K562 (cell line): ENCODE measurements around the gene SPRED2. TPM values are rescaled to one million over a fixed set of nuclear protein-coding genes. Genes with fewer than 3 reads are reported as not detected.

Source experiments
- CC2D1A ChIP-seq: fragments of 450-650 bp; IDR thresholded peaks from 2 replicates; pipeline ENCODE4 v1.6.1; 2017; ENCODE audit warnings: mild to moderate bottlenecking
- DACH1 ChIP-seq: fragments of 450-650 bp; IDR thresholded peaks from 2 replicates; pipeline ENCODE4 v1.6.1; 2018; ENCODE audit not compliant: partially characterized antibody
- HMG20A ChIP-seq: fragments of 450-650 bp; formaldehyde crosslinking; conservative IDR thresholded peaks from 2 replicates; pipeline ENCODE4 v1.4.0; 2020; ENCODE audit warnings: mild to moderate bottlenecking, mixed read lengths
- JUND ChIP-seq, 2 experiments: IDR thresholded peaks; 2 replicates in 1 of 2; 3 replicates in 1 of 2; pipeline ENCODE4 v1.6.1; 2011; ENCODE audit warnings: borderline replicate concordance in 2 of 2, low read depth in 2 of 2, low read length in 2 of 2, improper control_type of control experiment in 1 of 2, missing biosample characterization in 1 of 2, missing genetic modification characterization in 1 of 2, missing genetic modification reagents in 1 of 2
- LARP7 ChIP-seq: fragments of 450-650 bp; IDR thresholded peaks from 2 replicates; pipeline ENCODE4 v1.6.1; 2016
- MED1 ChIP-seq: sonication (generic); formaldehyde crosslinking; IDR thresholded peaks from 2 replicates; pipeline ENCODE4 v1.8.1; 2023; ENCODE audit warnings: missing genetic modification reagents, borderline replicate concordance
- MYNN ChIP-seq, 2 experiments: sonication (generic); formaldehyde crosslinking in 1 of 2; IDR thresholded peaks; 2 replicates each; pipeline versions ENCODE4 v1.5.0 to v1.6.1; 2016 to 2020; ENCODE audit warnings: antibody characterized with exemption in 1 of 2, missing genetic modification reagents in 1 of 2
- NFE2 ChIP-seq: IDR thresholded peaks from 2 replicates; pipeline ENCODE4 v1.6.1; 2014; ENCODE audit warnings: antibody characterized with exemption, low read depth
- NUFIP1 ChIP-seq: fragments of 450-650 bp; IDR thresholded peaks from 2 replicates; pipeline ENCODE4 v1.6.1; 2018; ENCODE audit not compliant: partially characterized antibody
- POLR2AphosphoS5 ChIP-seq: IDR thresholded peaks from 2 replicates; pipeline ENCODE4 v1.6.1; 2011; ENCODE audit warnings: mild to moderate bottlenecking, low read depth, low read length, moderate library complexity; ENCODE audit not compliant: control insufficient read depth, insufficient read depth
- SMAD2 ChIP-seq: fragments of 150-350 bp; IDR thresholded peaks from 2 replicates; pipeline ENCODE4 v1.6.1; 2014; ENCODE audit warnings: low read depth, mild to moderate bottlenecking, low read length
- ZFP30 ChIP-seq: fragments of 250-450 bp; sonication (Bioruptor Pico); IDR thresholded peaks from 2 replicates; pipeline ENCODE4 v1.8.0; 2022; ENCODE audit warnings: moderate library complexity, mild to moderate bottlenecking, inconsistent platforms, borderline replicate concordance
- ZNF347 ChIP-seq: fragments of 450-650 bp; formaldehyde crosslinking; IDR thresholded peaks from 2 replicates; pipeline ENCODE4 v1.4.0; 2020; ENCODE audit warnings: low read depth, mild to moderate bottlenecking, moderate library complexity
- polyA plus RNA-seq, 8 experiments: library from polyadenylated mRNA; depleted of rRNA in 4 of 8; stranded (reverse) in 5 of 8; unstranded in 3 of 8; fragments of >200 nt; fragmentation: Nextera tagmentation in 2 of 8; fragmentation: Illumina TruSeq in 1 of 8; extraction: Ambion mirVana in 2 of 8; extraction: Trizol in 1 of 8; gene quantifications; 2 replicates each; pipeline versions ENCODE4 v1.2.1 to v1.2.3, GENCODE V29; 2011 to 2014; ENCODE audit warnings: inconsistent platforms in 1 of 8, missing spikeins in 1 of 8
- total RNA-seq, 7 experiments: library from RNA; depleted of rRNA in 6 of 7; stranded (reverse); fragments of >200 nt in 6 of 7; fragmentation: Illumina TruSeq in 2 of 7; extraction: Trizol in 2 of 7; gene quantifications; 2 replicates each; pipeline versions ENCODE4 v1.2.1 to v1.2.3, GENCODE V29; 2011 to 2021; ENCODE audit warnings: low replicate concordance in 1 of 7
- TF ChIP-seq, protein P1 (sequence below): sonication (generic); formaldehyde crosslinking; IDR thresholded peaks from 2 replicates; pipeline ENCODE4 v1.8.0; 2022; ENCODE audit warnings: mild to moderate bottlenecking, missing genetic modification reagents
- TF ChIP-seq, protein P2 (sequence below): fragments of 250-450 bp; sonication (Bioruptor Pico); IDR thresholded peaks from 2 replicates; pipeline ENCODE4 v1.8.0; 2022; ENCODE audit warnings: moderate library complexity, mild to moderate bottlenecking, inconsistent platforms
- TF ChIP-seq, protein P3 (sequence below): IDR thresholded peaks from 2 replicates; pipeline ENCODE4 v1.6.1; 2011; ENCODE audit not compliant: insufficient read length; ENCODE audit errors: extremely low read depth
- TF ChIP-seq, protein P4 (sequence below): sonication (generic); formaldehyde crosslinking; IDR thresholded peaks from 2 replicates; pipeline ENCODE4 v1.9.0; 2022; ENCODE audit warnings: mild to moderate bottlenecking, missing genetic modification reagents
- TF ChIP-seq, protein P5 (sequence below): fragments of 450-650 bp; formaldehyde crosslinking; IDR thresholded peaks from 2 replicates; pipeline ENCODE4 v1.4.0; 2022; ENCODE audit warnings: mild to moderate bottlenecking, moderate library complexity

SPRED2 gene
- total and polyA plus RNA-seq, 9 of the 15 experiments (the other 6 are each of a cell fraction or from before 2014, with no cell fraction given), result 4.6 to 50.8 (median 14.1) TPM

DNA sequence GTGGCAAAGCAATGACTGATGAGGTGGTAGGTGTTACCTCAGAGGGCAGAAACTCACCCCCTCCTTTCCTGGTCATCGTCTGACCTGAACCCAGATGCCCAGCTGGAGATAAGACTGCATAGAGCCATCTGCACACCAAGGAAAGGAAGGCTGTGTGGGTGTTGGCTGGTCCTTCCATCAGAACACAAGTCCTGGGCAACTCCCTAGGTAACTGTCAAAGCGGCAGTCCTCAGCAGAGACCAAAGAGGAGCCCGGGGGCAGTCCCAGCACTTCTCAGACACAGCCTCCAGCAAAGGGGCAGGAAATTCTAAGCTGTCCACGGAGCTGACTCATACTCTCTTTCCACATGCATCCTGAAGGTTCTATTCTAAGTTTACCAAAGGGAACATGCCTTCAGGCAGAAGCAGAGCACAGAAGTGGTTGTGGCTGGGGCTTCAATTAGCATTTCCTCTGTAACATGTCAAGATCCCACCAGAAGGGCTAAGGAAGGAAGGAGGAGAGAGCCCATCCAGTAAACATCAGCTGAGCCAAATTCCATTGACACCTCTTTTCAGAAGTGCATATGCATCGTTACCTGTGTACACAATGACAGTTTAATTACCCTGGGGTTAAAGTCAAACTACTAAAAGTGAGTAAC lies 54.7 kb downstream of the SPRED2 start (continued):
- TF ChIP-seq, protein P1, sequence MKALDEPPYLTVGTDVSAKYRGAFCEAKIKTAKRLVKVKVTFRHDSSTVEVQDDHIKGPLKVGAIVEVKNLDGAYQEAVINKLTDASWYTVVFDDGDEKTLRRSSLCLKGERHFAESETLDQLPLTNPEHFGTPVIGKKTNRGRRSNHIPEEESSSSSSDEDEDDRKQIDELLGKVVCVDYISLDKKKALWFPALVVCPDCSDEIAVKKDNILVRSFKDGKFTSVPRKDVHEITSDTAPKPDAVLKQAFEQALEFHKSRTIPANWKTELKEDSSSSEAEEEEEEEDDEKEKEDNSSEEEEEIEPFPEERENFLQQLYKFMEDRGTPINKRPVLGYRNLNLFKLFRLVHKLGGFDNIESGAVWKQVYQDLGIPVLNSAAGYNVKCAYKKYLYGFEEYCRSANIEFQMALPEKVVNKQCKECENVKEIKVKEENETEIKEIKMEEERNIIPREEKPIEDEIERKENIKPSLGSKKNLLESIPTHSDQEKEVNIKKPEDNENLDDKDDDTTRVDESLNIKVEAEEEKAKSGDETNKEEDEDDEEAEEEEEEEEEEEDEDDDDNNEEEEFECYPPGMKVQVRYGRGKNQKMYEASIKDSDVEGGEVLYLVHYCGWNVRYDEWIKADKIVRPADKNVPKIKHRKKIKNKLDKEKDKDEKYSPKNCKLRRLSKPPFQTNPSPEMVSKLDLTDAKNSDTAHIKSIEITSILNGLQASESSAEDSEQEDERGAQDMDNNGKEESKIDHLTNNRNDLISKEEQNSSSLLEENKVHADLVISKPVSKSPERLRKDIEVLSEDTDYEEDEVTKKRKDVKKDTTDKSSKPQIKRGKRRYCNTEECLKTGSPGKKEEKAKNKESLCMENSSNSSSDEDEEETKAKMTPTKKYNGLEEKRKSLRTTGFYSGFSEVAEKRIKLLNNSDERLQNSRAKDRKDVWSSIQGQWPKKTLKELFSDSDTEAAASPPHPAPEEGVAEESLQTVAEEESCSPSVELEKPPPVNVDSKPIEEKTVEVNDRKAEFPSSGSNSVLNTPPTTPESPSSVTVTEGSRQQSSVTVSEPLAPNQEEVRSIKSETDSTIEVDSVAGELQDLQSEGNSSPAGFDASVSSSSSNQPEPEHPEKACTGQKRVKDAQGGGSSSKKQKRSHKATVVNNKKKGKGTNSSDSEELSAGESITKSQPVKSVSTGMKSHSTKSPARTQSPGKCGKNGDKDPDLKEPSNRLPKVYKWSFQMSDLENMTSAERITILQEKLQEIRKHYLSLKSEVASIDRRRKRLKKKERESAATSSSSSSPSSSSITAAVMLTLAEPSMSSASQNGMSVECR (CRISPR knock-in tag), result no peak
- peak; percentile 25; the same call in 1 of the 2 replicates for TF ChIP-seq NFE2
- no peak for TF ChIP-seq ZNF347 (CRISPR knock-in tag)
- no peak for TF ChIP-seq LARP7
- TF ChIP-seq, protein P2, sequence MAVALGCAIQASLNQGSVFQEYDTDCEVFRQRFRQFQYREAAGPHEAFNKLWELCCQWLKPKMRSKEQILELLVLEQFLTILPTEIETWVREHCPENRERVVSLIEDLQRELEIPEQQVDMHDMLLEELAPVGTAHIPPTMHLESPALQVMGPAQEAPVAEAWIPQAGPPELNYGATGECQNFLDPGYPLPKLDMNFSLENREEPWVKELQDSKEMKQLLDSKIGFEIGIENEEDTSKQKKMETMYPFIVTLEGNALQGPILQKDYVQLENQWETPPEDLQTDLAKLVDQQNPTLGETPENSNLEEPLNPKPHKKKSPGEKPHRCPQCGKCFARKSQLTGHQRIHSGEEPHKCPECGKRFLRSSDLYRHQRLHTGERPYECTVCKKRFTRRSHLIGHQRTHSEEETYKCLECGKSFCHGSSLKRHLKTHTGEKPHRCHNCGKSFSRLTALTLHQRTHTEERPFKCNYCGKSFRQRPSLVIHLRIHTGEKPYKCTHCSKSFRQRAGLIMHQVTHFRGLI, result no peak
- TF ChIP-seq MYNN (IDR thresholded peaks at IDR 0.05), result peak; percentile 92; the same call in 1 of the 2 replicates
- TF ChIP-seq MYNN (CRISPR knock-in tag; IDR thresholded peaks at IDR 0.05), result no peak
- TF ChIP-seq, protein P3, sequence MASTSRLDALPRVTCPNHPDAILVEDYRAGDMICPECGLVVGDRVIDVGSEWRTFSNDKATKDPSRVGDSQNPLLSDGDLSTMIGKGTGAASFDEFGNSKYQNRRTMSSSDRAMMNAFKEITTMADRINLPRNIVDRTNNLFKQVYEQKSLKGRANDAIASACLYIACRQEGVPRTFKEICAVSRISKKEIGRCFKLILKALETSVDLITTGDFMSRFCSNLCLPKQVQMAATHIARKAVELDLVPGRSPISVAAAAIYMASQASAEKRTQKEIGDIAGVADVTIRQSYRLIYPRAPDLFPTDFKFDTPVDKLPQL, result no peak
- TF ChIP-seq ZFP30, result no peak
- TF ChIP-seq JUND (IDR thresholded peaks at IDR 0.05; ENCODE audit: borderline replicate concordance, low read depth, low read length), result peak; percentile 45; the same call in 1 of the 2 replicates
- no peak; the same call in 2 of the 3 replicates for TF ChIP-seq JUND (tag; IDR thresholded peaks at IDR 0.05; ENCODE audit: borderline replicate concordance, low read depth, low read length)
- TF ChIP-seq POLR2AphosphoS5, result no peak
- no peak for TF ChIP-seq MED1
- TF ChIP-seq CC2D1A, result no peak
- no peak for TF ChIP-seq NUFIP1
- TF ChIP-seq, protein P4, sequence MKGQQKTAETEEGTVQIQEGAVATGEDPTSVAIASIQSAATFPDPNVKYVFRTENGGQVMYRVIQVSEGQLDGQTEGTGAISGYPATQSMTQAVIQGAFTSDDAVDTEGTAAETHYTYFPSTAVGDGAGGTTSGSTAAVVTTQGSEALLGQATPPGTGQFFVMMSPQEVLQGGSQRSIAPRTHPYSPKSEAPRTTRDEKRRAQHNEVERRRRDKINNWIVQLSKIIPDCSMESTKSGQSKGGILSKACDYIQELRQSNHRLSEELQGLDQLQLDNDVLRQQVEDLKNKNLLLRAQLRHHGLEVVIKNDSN, result no peak
- no peak for TF ChIP-seq HMG20A (CRISPR knock-in tag)
- no peak for TF ChIP-seq DACH1
- no peak for TF ChIP-seq SMAD2
- TF ChIP-seq, protein P5, sequence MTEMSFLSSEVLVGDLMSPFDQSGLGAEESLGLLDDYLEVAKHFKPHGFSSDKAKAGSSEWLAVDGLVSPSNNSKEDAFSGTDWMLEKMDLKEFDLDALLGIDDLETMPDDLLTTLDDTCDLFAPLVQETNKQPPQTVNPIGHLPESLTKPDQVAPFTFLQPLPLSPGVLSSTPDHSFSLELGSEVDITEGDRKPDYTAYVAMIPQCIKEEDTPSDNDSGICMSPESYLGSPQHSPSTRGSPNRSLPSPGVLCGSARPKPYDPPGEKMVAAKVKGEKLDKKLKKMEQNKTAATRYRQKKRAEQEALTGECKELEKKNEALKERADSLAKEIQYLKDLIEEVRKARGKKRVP (CRISPR knock-in tag), result no peak
